Stomach smooth muscle (tissue), 2 donors: ENCODE data around the gene NOP14.

Experiments used
- H3K27ac ChIP-seq: one replicate; pipeline ENCODE4 v1.7.0; 2013; ENCODE audit warnings: mild to moderate bottlenecking, low read length, inconsistent platforms
- H3K27me3 ChIP-seq, 2 donors: one replicate each; pipeline ENCODE4 v1.7.0; 2013; ENCODE audit warnings: low read length in 2 of 2; ENCODE audit not compliant: insufficient read depth in 2 of 2, control insufficient read depth in 1 of 2
- H3K36me3 ChIP-seq, 2 donors: one replicate each; pipeline ENCODE4 v1.7.0; 2013; ENCODE audit warnings: low read length in 2 of 2; ENCODE audit not compliant: control insufficient read depth in 2 of 2, insufficient read depth in 2 of 2
- H3K4me1 ChIP-seq: one replicate; pipeline ENCODE4 v1.7.0; 2013; ENCODE audit warnings: low read length; ENCODE audit not compliant: control insufficient read depth, insufficient read depth
- H3K4me3 ChIP-seq, 2 donors: one replicate each; pipeline ENCODE4 v1.7.0; 2013; ENCODE audit warnings: low read length in 2 of 2
- H3K9ac ChIP-seq, 2 donors: one replicate each; pipeline ENCODE4 v1.7.0; 2013; ENCODE audit warnings: low read length in 2 of 2, mild to moderate bottlenecking in 1 of 2
- H3K9me3 ChIP-seq, 2 donors: one replicate each; pipeline ENCODE4 v1.7.0; 2013; ENCODE audit warnings: low read length in 2 of 2; ENCODE audit not compliant: control insufficient read depth in 2 of 2
- donor health status: healthy.
- donor health status: Pancreatic carcinoma.

The NOP14 gene

DNA sequence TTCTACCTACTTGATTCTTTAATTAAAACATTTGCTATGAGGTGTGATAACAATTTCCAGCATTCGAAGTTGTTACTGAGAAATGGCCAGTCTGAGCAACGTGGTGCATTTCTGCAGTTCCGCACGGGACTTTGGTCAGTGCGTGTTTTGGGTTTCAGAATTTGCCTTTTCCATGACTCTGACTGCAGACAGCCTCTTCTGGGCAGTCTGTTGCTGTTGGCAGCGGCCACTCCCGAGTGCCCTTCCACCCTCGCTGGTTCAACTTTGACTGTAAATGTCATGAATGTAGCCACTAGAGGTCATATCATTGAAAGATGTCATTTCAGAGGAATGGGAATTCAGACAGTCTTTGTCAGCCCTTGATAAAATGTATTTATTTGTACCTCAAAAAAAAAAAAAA, 53.6 kb downstream of the NOP14 start:
- H3K36me3 ChIP-seq = peaks cover 56 to 79% of the 10 kb centered on the region in 2 donors
- no peaks in the 10 kb centered on the region for H3K4me1 ChIP-seq
- no peak overlapping the region for H3K4me3 ChIP-seq
- no peaks in the 10 kb centered on the region for H3K27me3 ChIP-seq
- H3K9me3 ChIP-seq = no peaks in the 10 kb centered on the region
- no peak overlapping the region for H3K9ac ChIP-seq
- no peak overlapping the region for H3K27ac ChIP-seq

DNA sequence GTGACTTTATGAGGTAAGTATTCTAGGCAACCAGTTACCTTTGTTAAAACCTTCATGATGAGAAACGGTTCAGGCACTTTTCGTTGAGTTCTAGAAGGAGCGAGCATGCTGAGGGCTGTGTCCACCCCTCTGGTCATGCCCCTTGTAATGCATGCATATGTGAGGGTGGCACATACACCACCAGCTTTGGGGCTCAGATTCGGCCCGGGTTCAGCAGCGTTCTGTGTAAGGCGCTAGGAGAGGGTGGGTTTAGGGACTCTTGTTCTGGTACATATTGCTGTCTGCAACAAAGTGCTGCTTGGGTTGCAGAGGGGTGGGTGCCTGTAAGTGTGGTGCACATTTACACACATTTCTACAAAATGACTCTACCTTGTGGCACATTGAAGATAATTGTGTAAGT, 54.5 kb downstream of the NOP14 start:
- Histone ChIP-seq H3K4me3 (no peak overlapping the region), H3K27ac (no peak overlapping the region), H3K4me1 (no peaks in the 10 kb centered on the region), H3K9ac (no peak overlapping the region), H3K36me3 (peaks cover 61 to 83% of the 10 kb centered on the region in 2 donors), H3K27me3 (no peaks in the 10 kb centered on the region), H3K9me3 (no peaks in the 10 kb centered on the region)

DNA sequence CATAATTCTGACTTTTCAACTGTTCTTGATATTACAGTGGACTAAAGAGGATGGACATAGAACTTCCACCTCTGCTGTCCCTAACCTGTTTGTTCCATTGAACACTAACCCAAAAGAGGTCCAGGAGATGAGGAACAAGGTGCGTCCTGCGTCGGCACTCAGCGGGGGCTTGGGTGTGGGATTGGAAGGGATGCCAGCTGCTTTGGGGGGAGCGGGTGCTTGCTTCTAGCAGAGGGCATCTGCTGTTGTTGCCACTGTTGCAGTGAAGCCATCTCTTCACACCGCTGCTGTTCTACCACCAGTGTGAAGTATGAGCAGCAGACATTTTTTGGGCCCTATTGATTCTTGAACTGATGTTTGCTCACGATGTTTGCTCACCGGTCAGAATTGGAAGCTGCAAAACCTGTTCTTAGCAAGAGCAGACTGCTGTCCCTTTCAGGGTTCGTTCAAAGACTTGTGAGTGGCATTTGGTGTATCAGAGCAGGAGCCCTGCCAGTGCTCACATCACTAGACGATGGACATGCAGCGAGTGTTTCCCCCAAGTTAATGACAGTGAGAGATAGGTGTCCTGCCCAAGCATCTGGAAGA, 55.4 kb downstream of the NOP14 start:
- Histone ChIP-seq H3K4me3 (no peak overlapping the region), H3K4me1 (no peaks in the 10 kb centered on the region), H3K9ac (no peak overlapping the region), H3K27ac (no peak overlapping the region), H3K9me3 (no peaks in the 10 kb centered on the region), H3K27me3 (no peaks in the 10 kb centered on the region), H3K36me3 (peaks cover 64 to 82% of the 10 kb centered on the region in 2 donors)

DNA sequence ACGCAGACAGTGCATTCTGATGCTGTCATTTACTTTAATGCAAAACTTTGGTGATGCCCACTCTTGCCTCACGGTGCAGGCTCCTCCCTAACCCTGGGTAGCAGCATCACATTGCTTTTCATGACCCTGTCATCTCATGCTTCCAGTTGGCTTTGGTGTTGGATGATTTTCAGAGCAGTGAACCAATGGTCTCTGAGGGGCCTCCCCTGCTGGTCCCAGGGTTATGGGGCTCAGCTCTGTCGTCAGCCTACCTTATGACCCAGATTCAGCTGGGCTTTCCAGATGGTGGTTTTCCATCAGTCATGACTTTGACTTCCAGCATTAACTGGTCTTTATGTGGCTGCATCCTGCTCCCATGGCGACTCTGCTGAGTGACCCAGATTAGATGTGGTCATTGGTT, 56.0 kb downstream of the NOP14 start:
- Histone ChIP-seq H3K9me3 (no peaks in the 10 kb centered on the region), H3K27ac (no peak overlapping the region), H3K4me1 (no peaks in the 10 kb centered on the region), H3K4me3 (no peak overlapping the region), H3K27me3 (no peaks in the 10 kb centered on the region), H3K9ac (no peak overlapping the region), H3K36me3 (peaks cover 64 to 80% of the 10 kb centered on the region in 2 donors)

DNA sequence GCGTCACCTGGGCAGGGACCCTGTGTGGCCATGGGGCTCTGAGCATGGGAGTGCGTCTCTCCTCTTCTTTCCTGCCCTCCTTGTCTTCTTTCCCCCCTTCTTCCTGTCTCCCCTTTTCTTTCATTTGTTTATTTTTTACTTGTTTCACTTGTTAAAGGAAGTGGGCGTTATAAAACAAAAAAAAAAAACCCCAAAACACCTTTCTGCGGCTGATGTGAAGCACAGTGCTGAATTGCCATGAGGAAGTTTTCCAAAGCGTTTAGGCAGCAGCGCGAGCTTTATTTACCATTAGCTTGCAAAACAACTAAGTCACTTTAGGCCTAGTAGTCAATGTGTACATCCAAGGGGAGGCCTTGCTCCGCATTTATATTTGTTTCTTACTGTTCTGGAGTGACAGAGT, 57.0 kb downstream of the NOP14 start:
- Histone ChIP-seq H3K4me3 (no peak overlapping the region), H3K4me1 (no peaks in the 10 kb centered on the region), H3K27ac (no peak overlapping the region), H3K9me3 (no peaks in the 10 kb centered on the region), H3K36me3 (peaks cover 57 to 73% of the 10 kb centered on the region in 2 donors), H3K9ac (no peak overlapping the region), H3K27me3 (no peaks in the 10 kb centered on the region)

DNA sequence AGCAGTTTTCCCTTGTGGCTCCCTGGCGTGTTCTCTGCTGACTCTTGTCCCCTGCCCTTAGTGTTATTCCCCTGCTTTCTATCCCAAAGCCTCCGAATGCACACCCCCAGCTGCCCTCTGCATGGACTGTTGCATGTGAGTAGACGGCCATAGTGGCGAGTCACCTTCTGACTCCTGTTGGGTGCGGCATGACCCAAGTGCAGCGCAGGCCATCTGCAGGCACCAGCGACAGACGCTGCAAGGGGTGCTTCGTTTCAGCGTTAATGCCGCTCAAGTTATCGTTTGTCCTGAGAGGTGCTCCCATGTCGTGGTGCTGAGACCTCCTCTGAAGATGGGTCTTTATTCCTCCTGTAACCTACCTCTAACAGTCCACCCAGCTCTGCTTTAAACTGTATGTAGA, 57.7 kb downstream of the NOP14 start:
- H3K4me1 ChIP-seq = no peaks in the 10 kb centered on the region
- H3K27ac ChIP-seq = no peak overlapping the region
- peaks cover 58 to 74% of the 10 kb centered on the region in 2 donors for H3K36me3 ChIP-seq
- H3K27me3 ChIP-seq = no peaks in the 10 kb centered on the region
- H3K9me3 ChIP-seq = no peaks in the 10 kb centered on the region
- H3K9ac ChIP-seq = no peak overlapping the region
- H3K4me3 ChIP-seq = no peak overlapping the region

DNA sequence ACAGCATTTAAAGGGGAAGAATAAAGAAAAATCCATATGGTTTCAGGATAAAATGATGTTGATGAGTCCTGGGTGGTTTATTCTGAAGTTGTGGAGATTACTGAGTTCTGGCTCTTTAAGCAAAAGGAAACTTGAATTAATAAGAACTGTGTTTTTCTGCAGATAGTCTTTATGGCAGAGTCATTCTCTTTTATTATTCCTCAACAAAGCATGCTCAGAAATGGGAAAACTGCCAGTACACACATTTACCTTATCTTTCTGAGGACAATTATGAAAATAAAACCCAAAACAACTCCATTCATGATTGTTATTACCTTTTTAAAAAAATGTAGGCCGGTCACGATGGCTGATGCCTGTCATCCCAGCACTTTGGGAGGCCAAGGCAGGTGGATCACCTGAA, 61.1 kb downstream of the NOP14 start:
- H3K9me3 ChIP-seq = no peaks in the 10 kb centered on the region
- H3K4me1 ChIP-seq = no peaks in the 10 kb centered on the region
- H3K9ac ChIP-seq = no peak overlapping the region
- H3K27ac ChIP-seq = no peak overlapping the region
- no peaks in the 10 kb centered on the region for H3K27me3 ChIP-seq
- H3K4me3 ChIP-seq = no peak overlapping the region
- H3K36me3 ChIP-seq = peaks cover 64 to 71% of the 10 kb centered on the region in 2 donors

DNA sequence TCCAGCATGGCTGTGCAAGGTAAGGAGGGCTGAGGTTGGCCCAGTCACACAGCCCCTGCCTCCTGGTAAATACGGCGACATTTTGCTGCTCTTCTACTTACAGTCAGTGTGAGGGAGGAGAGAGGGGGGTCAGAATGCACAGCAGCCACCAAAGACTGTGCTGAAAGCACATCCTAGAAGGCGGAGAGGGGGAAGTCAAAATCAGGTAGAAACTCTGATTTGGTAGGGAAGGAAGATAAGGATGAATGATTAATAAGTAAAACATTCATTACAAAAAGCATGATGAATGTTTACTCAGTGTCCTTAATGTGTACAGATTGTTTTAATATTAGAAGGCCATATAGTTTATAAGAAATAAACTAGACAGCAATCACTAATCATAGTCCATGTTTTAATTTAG, 62.0 kb downstream of the NOP14 start:
- H3K36me3 ChIP-seq = peaks cover 64 to 72% of the 10 kb centered on the region in 2 donors
- H3K9ac ChIP-seq = no peak overlapping the region
- no peak overlapping the region for H3K27ac ChIP-seq
- no peaks in the 10 kb centered on the region for H3K4me1 ChIP-seq
- H3K27me3 ChIP-seq = no peaks in the 10 kb centered on the region
- H3K9me3 ChIP-seq = no peaks in the 10 kb centered on the region
- H3K4me3 ChIP-seq = no peak overlapping the region

DNA sequence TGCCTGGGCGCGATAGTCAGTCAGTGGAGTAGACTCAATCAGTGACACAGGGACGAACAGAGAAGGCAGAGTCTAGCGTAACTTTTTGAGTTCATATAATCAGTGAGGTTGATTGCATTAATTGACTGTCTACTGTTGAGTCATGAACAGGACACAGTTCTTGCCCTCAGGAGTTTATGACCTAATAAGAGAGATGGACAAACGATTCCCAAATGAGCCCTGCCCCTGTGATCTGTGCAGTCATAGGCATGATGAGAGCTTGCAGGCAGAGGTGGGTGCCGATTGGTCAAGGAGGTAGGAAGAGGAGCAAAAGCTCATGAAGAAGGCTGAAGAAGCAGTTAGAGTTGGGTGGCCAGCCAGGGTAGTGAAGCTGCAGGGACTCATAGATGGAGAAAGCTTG, 62.5 kb downstream of the NOP14 start:
- Histone ChIP-seq H3K4me3 (no peak overlapping the region), H3K9ac (no peak overlapping the region), H3K36me3 (peaks cover 62 to 68% of the 10 kb centered on the region in 2 donors), H3K4me1 (no peaks in the 10 kb centered on the region), H3K9me3 (no peaks in the 10 kb centered on the region), H3K27ac (no peak overlapping the region), H3K27me3 (no peaks in the 10 kb centered on the region)

DNA sequence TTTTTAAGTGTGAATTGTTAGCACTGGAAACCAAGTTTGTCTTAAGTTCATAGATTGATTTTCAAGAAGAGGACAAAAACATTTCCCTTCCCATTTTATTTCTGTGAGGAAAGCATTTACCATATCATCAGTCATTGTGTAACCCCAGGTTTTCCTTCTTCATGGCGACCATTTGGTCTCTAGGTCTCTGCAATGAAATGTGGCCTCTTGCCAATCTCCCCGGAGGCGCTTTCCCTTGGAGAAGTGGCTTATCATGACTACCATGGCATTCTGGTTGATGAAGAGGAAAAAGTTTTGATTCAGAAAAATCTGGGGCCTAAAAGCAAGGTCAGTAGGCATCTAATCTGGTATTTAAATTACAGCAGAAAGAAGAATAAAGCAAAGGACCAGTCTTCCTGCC, 65.2 kb downstream of the NOP14 start:
- Histone ChIP-seq H3K27ac (no peak overlapping the region), H3K9ac (no peak overlapping the region), H3K4me3 (no peak overlapping the region), H3K4me1 (no peaks in the 10 kb centered on the region), H3K36me3 (peaks cover 45 to 53% of the 10 kb centered on the region in 2 donors), H3K27me3 (no peaks in the 10 kb centered on the region), H3K9me3 (no peaks in the 10 kb centered on the region)

DNA sequence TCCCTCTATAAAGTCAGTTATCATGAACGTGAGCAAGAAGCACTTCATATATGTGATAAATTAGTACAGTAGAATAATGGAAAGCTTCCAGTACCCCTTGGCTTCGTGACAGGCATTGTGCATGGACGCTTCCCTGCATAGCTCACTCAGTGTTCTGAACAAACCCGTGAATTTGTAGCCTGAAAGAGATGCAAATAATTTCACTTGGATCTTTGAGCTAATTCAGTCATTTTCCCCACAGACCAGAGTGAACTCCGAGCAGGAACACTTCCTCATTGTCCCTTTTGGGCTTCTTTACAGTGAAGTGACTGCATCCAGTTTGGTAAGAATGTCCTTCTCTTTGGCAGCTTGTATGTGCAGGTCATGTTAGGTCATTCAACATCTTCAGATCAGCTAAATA, 69.4 kb downstream of the NOP14 start:
- Histone ChIP-seq H3K9me3 (no peaks in the 10 kb centered on the region), H3K36me3 (peaks cover 21 to 27% of the 10 kb centered on the region in 2 donors), H3K4me3 (no peak overlapping the region), H3K9ac (no peak overlapping the region), H3K4me1 (no peaks in the 10 kb centered on the region), H3K27me3 (no peaks in the 10 kb centered on the region), H3K27ac (no peak overlapping the region)
